Upper lobe of left lung (tissue), 4 donors: ENCODE data around the gene BRIP1.

Experiments
- CTCF ChIP-seq, 6 experiments: fragments of 450-650 bp in 4 of 6; fragments of 200-600 bp in 2 of 6; sonication (generic) in 2 of 6; IDR thresholded peaks; one replicate each; pipeline ENCODE4 v1.5.1; 2016 to 2019; ENCODE audit warnings: antibody characterized with exemption in 6 of 6
- POLR2A ChIP-seq, 4 donors: fragments of 450-650 bp; IDR thresholded peaks; one replicate each; pipeline ENCODE4 v1.5.1; 2016 to 2017; ENCODE audit warnings: antibody characterized with exemption in 4 of 4, mild to moderate bottlenecking in 2 of 4

GRCh38 chr17:61701334-61701733 is 162.0 kb downstream of the BRIP1 start:
- TF ChIP-seq POLR2A (IDR thresholded peaks at IDR 0.05) (no peak), CTCF (IDR thresholded peaks at IDR 0.05) (no peak)
